C4-2B (cell line): ENCODE results near the gene RBM18.

Experiments
- H3K27ac ChIP-seq: fragments of 450-650 bp; 2 replicates; pipeline ENCODE4 v1.5.1; 2017
- CTCF ChIP-seq: fragments of 450-650 bp; conservative IDR thresholded peaks from 2 replicates; pipeline ENCODE4 v1.5.1; 2017; ENCODE audit warnings: mild to moderate bottlenecking
- ZFX ChIP-seq: fragments of 450-650 bp; IDR thresholded peaks from 2 replicates; pipeline ENCODE4 v1.6.1; 2017

Gene RBM18

GRCh38 chr9:122207096-122207495 lies 57.5 kb downstream of the RBM18 start:
- H3K27ac ChIP-seq, result no peak overlapping the region
- TF ChIP-seq CTCF, result no peak
- TF ChIP-seq ZFX, result no peak

GRCh38 chr9:122206118-122207046 lies 58.3 kb downstream of the RBM18 start:
- no peak overlapping the region for H3K27ac ChIP-seq
- TF ChIP-seq ZFX, result no peak
- no peak for TF ChIP-seq CTCF

GRCh38 chr9:122205176-122205575 lies 59.5 kb downstream of the RBM18 start:
- no peak for TF ChIP-seq CTCF
- no peak for TF ChIP-seq ZFX
- H3K27ac ChIP-seq, result no peak overlapping the region

GRCh38 chr9:122204491-122204890 lies 60.1 kb downstream of the RBM18 start:
- TF ChIP-seq CTCF (no peak), ZFX (no peak)
- no peak overlapping the region for H3K27ac ChIP-seq

GRCh38 chr9:122204055-122204454 lies 60.6 kb downstream of the RBM18 start:
- TF ChIP-seq ZFX, result no peak
- TF ChIP-seq CTCF, result no peak
- no peak overlapping the region for H3K27ac ChIP-seq

- TF ChIP-seq CTCF, result no peak
- no peak for TF ChIP-seq ZFX
- H3K27ac ChIP-seq, result no peak overlapping the region
Measured at GRCh38 chr9:122202111-122202510, 62.5 kb downstream of the RBM18 start.

GRCh38 chr9:122201641-122202040 lies 63.0 kb downstream of the RBM18 start:
- no peak overlapping the region for H3K27ac ChIP-seq
- no peak for TF ChIP-seq ZFX
- no peak for TF ChIP-seq CTCF
